ENCODE results near the gene ALOXE3.

GRCh38 chr17:8158267-8159031, 40.1 kb upstream of the ALOXE3 start:
- TF ChIP-seq GATA3 (IDR thresholded peaks at IDR 0.05; ENCODE audit: low read depth, low read length) (no peak), GATA2 (IDR thresholded peaks at IDR 0.05; ENCODE audit: low read depth, low read length) (no peak)

All from SH-SY5Y (cell line).